Spleen (tissue), 7 donors: ENCODE results near the gene KIF26B.

Experiments used
- POLR2A ChIP-seq, 3 donors: fragments of 450-650 bp; IDR thresholded peaks; one replicate each; pipeline ENCODE4 v1.5.1; 2017; ENCODE audit warnings: antibody characterized with exemption in 3 of 3, mild to moderate bottlenecking in 1 of 3
- POLR2AphosphoS5 ChIP-seq, 3 donors: sonication (generic); formaldehyde crosslinking; IDR thresholded peaks; one replicate each; pipeline ENCODE4 v1.5.1; 2017; ENCODE audit warnings: antibody characterized with exemption in 3 of 3
- TF ChIP-seq, protein P1 (sequence below), 11 experiments: fragments of 200-600 bp in 7 of 11; fragments of 450-650 bp in 4 of 11; sonication (generic) in 4 of 11; IDR thresholded peaks in 8 of 11; conservative IDR thresholded peaks in 3 of 11; 1 replicate in 7 of 11; 2 replicates in 4 of 11; pipeline versions ENCODE4 v1.4.0 to v1.8.0; 2016 to 2021; ENCODE audit warnings: antibody characterized with exemption in 11 of 11, inconsistent platforms in 4 of 11, mild to moderate bottlenecking in 1 of 11
- donor health status: DM: no; HTN: no; CAD: no; lungs with moderate emphysema.
- donor health status: DM: no; HTN: no; CAD: no.
- donor health status: DM: no; HTN: no; CAD: no.

DNA sequence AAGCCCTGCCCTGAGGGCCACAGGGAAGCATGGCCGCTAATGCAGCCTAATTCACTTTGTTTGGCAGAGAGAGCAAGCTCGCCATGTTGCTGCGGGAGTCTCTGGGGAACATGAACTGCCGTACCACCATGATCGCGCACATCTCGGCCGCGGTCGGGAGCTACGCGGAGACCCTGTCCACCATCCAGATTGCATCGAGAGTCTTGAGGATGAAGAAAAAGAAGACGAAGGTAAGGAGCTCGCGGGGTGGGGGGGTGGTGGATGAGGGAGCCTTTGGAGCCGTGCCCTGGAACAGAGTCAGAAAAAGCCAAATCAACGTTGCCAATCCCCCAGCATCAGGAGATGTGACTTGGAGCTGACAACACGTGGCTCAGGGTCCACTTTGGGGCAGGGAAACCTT is 529.4 kb downstream of the KIF26B start:
- TF ChIP-seq, protein P1, sequence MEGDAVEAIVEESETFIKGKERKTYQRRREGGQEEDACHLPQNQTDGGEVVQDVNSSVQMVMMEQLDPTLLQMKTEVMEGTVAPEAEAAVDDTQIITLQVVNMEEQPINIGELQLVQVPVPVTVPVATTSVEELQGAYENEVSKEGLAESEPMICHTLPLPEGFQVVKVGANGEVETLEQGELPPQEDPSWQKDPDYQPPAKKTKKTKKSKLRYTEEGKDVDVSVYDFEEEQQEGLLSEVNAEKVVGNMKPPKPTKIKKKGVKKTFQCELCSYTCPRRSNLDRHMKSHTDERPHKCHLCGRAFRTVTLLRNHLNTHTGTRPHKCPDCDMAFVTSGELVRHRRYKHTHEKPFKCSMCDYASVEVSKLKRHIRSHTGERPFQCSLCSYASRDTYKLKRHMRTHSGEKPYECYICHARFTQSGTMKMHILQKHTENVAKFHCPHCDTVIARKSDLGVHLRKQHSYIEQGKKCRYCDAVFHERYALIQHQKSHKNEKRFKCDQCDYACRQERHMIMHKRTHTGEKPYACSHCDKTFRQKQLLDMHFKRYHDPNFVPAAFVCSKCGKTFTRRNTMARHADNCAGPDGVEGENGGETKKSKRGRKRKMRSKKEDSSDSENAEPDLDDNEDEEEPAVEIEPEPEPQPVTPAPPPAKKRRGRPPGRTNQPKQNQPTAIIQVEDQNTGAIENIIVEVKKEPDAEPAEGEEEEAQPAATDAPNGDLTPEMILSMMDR (IDR thresholded peaks at IDR 0.05 in 8 of 11, conservative IDR thresholded peaks at IDR 0.05 in 3 of 11): no peak
- TF ChIP-seq POLR2A (IDR thresholded peaks at IDR 0.05) (no peak), POLR2AphosphoS5 (IDR thresholded peaks at IDR 0.05) (no peak)
